ENCODE results near the gene PACSIN1. TPM values are rescaled to one million over a fixed set of nuclear protein-coding genes. Genes with fewer than 3 reads are reported as not detected.
A peak's percentile ranks its signal among the peaks of the same experiment; 100 is the strongest.

Gene PACSIN1
- total and polyA plus RNA-seq, 2 experiments from 2014 or later, result 0.05 to 0.37 TPM

DNA sequence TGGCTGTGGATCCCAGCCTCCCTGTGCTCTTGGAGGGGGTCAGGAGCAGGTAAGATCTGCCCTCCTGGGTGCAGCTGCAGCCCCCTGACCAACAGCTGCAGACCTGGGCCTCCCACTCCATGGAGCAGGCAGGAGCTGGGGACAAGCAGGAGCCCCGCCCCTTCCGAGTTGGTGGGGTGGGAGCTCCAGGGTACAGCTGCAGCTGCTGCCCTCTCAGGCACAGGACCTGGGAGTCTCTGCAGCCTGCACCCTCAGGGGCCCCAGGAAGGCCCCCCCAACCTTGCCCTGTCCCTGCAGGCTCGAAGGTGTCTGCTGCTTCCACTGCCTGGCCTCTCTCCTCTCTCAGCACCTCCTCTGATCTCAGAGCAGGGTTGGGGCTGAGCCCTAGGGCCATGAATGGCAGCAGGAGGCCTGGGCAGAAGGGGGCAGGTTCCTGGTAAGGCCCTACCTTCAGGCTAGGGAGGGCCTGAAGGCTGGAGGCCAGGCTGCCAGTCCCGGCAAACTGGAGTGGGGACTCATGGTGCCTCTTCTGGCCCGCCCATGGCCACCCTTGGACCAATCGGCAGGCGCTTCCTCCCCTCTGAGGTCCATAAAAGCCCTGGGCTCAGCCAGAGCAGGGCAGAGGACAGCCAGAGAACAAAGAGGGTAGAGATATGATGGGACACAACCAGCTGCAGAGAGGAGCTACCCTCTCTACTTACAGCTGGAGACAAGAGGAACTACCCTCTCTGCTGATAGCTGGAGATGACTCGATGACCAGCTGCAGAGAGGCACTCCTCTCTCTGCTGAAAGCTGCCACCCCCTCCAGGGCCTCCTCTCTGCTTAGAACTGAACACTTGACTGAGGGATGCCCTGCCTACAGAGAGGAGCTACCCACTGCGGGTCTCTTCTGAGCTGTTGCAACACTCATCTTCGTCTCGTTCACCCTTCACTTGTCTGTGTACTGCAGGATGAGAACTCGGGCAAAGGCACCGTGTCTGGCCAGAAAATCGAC is 7.8 kb upstream of the PACSIN1 start:
- no peak overlapping the region for H2AFZ ChIP-seq
- H3K4me3 ChIP-seq, result no peak overlapping the region
- no peaks in the 10 kb centered on the region for H3K4me1 ChIP-seq (ENCODE audit: insufficient read depth)
- TF ChIP-seq CTCF (IDR thresholded peaks at IDR 0.05; ENCODE audit: poor library complexity) (no peak), EZH2phosphoT487 (IDR thresholded peaks at IDR 0.05; ENCODE audit: low read depth, severe bottlenecking, unreplicated experiment) (no peak), EZH2 (IDR thresholded peaks at IDR 0.05; ENCODE audit: borderline replicate concordance) (no peak)
- no peaks in the 10 kb centered on the region for H3K79me2 ChIP-seq
- no peak for DNase-seq (ENCODE audit: low spot score)
- H4K20me1 ChIP-seq (ENCODE audit: insufficient read depth, poor library complexity, severe bottlenecking), result no peaks in the 10 kb centered on the region
- H3K27me3 ChIP-seq, result no peaks in the 10 kb centered on the region
- 76% methylated on average over 14 of the region's 14 CpGs for WGBS (ENCODE audit: low lambda C conversion rate, missing lambda C conversion rate)
- no peaks in the 10 kb centered on the region for H3K36me3 ChIP-seq (replicated peaks; ENCODE audit: insufficient read depth, low read depth)
- no peaks in the 10 kb centered on the region for H3K9me3 ChIP-seq (ENCODE audit: low read depth)
- H3K4me2 ChIP-seq, result no peak overlapping the region
- H3K27ac ChIP-seq, result no peak overlapping the region
- H3K9me2 ChIP-seq (replicated peaks; ENCODE audit: insufficient read depth), result no peaks in the 10 kb centered on the region

- no peaks in the 10 kb centered on the region for H3K36me3 ChIP-seq (replicated peaks; ENCODE audit: insufficient read depth, low read depth)
- peak; percentile 75 for DNase-seq (ENCODE audit: low spot score)
- H3K9me2 ChIP-seq (replicated peaks; ENCODE audit: insufficient read depth), result no peaks in the 10 kb centered on the region
- H3K27ac ChIP-seq, result no peak overlapping the region
- no peak overlapping the region for H3K4me3 ChIP-seq
- 53% methylated on average over 6 of the region's 6 CpGs for WGBS (ENCODE audit: low lambda C conversion rate, missing lambda C conversion rate)
- no peaks in the 10 kb centered on the region for H4K20me1 ChIP-seq (ENCODE audit: insufficient read depth, poor library complexity, severe bottlenecking)
- no peak overlapping the region for H2AFZ ChIP-seq
- TF ChIP-seq EZH2 (IDR thresholded peaks at IDR 0.05; ENCODE audit: borderline replicate concordance) (no peak), EZH2phosphoT487 (IDR thresholded peaks at IDR 0.05; ENCODE audit: low read depth, severe bottlenecking, unreplicated experiment) (no peak), CTCF (IDR thresholded peaks at IDR 0.05; ENCODE audit: poor library complexity) (peak; percentile 80)
- H3K4me1 ChIP-seq (ENCODE audit: insufficient read depth), result no peaks in the 10 kb centered on the region
- H3K79me2 ChIP-seq, result no peaks in the 10 kb centered on the region
- no peak overlapping the region for H3K4me2 ChIP-seq
- peaks cover 3% of the 10 kb centered on the region for H3K27me3 ChIP-seq
- H3K9me3 ChIP-seq (ENCODE audit: low read depth), result no peaks in the 10 kb centered on the region
Observed at GRCh38 chr6:34459899-34460593, 5.8 kb upstream of the PACSIN1 start.

DNA sequence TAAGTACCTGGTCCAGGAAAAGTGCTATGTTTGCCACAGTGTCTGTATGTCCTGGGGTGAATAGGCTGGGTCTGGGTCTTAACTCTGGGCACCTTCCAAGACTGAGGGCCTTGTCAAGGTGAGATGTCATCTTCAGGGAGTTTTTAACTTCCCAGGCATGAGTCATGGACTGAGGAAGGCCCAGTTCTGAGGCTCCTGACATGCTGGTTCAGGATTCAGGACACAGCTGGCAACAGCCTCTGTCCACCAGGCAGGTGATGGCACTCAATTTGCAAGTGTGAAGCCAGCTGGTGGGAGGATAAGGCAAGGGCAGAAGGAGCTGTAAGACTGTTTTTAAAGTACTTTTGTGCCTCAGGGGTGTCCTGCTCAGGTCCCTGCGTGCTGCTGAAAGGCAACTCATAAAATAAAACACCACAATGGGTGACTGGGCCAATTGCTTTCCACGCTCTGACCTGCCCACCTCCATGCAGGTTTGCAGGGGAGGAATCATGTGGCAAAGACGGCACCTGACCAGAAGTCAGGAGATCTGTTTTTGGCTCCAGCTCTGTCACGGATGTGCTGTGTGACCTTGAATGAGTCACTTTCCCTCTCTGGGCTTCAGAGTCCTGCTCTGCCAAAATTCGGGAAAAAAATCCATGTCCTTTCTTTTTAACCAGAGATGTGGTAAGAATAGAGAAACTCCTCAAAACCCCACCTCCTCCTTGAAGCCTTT is 4.9 kb upstream of the PACSIN1 start:
- Histone ChIP-seq H3K79me2 (no peaks in the 10 kb centered on the region), H2AFZ (no peak overlapping the region), H3K27ac (no peak overlapping the region), H3K4me2 (no peak overlapping the region), H3K36me3 (replicated peaks; ENCODE audit: insufficient read depth, low read depth) (no peaks in the 10 kb centered on the region), H3K9me2 (replicated peaks; ENCODE audit: insufficient read depth) (no peaks in the 10 kb centered on the region), H4K20me1 (ENCODE audit: insufficient read depth, poor library complexity, severe bottlenecking) (no peaks in the 10 kb centered on the region), H3K27me3 (peaks cover 9% of the 10 kb centered on the region), H3K9me3 (ENCODE audit: low read depth) (no peaks in the 10 kb centered on the region), H3K4me3 (no peak overlapping the region), H3K4me1 (ENCODE audit: insufficient read depth) (peaks cover 4% of the 10 kb centered on the region)
- no peak for DNase-seq (ENCODE audit: low spot score)
- TF ChIP-seq EZH2phosphoT487 (IDR thresholded peaks at IDR 0.05; ENCODE audit: low read depth, severe bottlenecking, unreplicated experiment) (no peak), EZH2 (IDR thresholded peaks at IDR 0.05; ENCODE audit: borderline replicate concordance) (no peak), CTCF (IDR thresholded peaks at IDR 0.05; ENCODE audit: poor library complexity) (no peak)
- 86% methylated on average over 5 of the region's 5 CpGs for WGBS (ENCODE audit: low lambda C conversion rate, missing lambda C conversion rate)

Measured in hepatocyte (in vitro differentiated cells).